Muscle layer of duodenum (tissue), 2 donors: Measurements from ENCODE around the gene CCDC149.

Experiments used
- H3K27ac ChIP-seq: one replicate; pipeline ENCODE4 v1.7.0; 2013; ENCODE audit warnings: mild to moderate bottlenecking, low read length
- H3K27me3 ChIP-seq: one replicate; pipeline ENCODE4 v1.7.0; 2013; ENCODE audit warnings: low read depth, mild to moderate bottlenecking, control low read depth, low read length
- H3K36me3 ChIP-seq, 2 donors: one replicate each; pipeline ENCODE4 v1.7.0; 2013; ENCODE audit warnings: low read length in 2 of 2, control low read depth in 1 of 2, mild to moderate bottlenecking in 1 of 2; ENCODE audit not compliant: insufficient read depth in 2 of 2, control insufficient read depth in 1 of 2
- H3K4me1 ChIP-seq, 2 donors: one replicate each; pipeline ENCODE4 v1.7.0; 2013; ENCODE audit warnings: low read length in 2 of 2, mild to moderate bottlenecking in 2 of 2, control low read depth in 1 of 2, moderate library complexity in 1 of 2; ENCODE audit not compliant: insufficient read depth in 2 of 2, control insufficient read depth in 1 of 2
- H3K4me3 ChIP-seq, 2 donors: one replicate each; pipeline ENCODE4 v1.7.0; 2013; ENCODE audit warnings: low read length in 2 of 2, low read depth in 1 of 2, mild to moderate bottlenecking in 1 of 2
- H3K9me3 ChIP-seq, 2 donors: one replicate each; pipeline ENCODE4 v1.7.0; 2013; ENCODE audit warnings: low read length in 2 of 2, control low read depth in 1 of 2, mild to moderate bottlenecking in 1 of 2; ENCODE audit not compliant: control insufficient read depth in 1 of 2
- donor health status: healthy.

CCDC149 gene

DNA sequence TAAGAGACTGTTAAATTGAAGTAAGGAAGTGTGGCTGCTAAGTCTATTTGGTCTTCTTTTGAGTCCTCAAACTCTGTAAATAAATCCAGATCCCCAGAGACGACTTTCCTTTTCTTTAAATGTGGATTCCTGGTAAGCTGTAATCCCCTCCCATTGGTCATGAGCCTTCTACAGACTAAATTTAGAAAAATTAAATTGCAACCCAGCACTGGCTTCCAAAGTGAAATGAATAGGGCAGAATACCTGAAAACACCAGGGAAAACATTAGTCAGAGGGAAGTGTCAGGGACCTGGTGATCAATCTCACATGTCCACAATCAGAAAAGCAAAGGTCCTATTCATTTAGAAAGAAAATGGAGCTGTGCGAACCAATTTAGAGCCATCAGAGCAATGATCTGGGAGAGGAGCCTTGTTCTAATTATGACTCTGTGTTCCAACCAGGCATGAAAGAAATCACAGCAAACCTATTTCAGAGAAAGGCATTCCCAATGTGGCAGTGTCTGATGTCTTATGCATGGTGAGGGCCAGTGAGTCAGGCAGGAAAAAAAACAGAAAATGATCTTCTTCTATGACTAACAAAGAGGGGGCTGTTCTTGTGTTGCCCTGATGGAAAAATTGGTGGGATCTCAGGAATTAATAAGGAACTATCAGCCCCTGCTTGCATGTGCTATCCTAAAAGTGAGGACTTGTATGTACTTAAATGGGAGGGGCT lies 19.8 kb upstream of the CCDC149 start:
- H3K9me3 ChIP-seq, result peaks cover 2 to 21% of the 10 kb centered on the region in 2 donors
- no peaks in the 10 kb centered on the region for H3K27me3 ChIP-seq
- H3K4me3 ChIP-seq, result no peak overlapping the region
- no peaks in the 10 kb centered on the region for H3K36me3 ChIP-seq
- peaks cover 0 to 7% of the 10 kb centered on the region in 2 donors for H3K4me1 ChIP-seq
- no peak overlapping the region for H3K27ac ChIP-seq

- Histone ChIP-seq H3K4me1 (peaks cover 0 to 7% of the 10 kb centered on the region in 2 donors), H3K4me3 (no peak overlapping the region), H3K27me3 (no peaks in the 10 kb centered on the region), H3K27ac (no peak overlapping the region), H3K36me3 (no peaks in the 10 kb centered on the region), H3K9me3 (peaks cover 0 to 13% of the 10 kb centered on the region in 2 donors)
These were observed 17.3 kb upstream of the CCDC149 start for GRCh38 chr4:24930151-24930550.

DNA sequence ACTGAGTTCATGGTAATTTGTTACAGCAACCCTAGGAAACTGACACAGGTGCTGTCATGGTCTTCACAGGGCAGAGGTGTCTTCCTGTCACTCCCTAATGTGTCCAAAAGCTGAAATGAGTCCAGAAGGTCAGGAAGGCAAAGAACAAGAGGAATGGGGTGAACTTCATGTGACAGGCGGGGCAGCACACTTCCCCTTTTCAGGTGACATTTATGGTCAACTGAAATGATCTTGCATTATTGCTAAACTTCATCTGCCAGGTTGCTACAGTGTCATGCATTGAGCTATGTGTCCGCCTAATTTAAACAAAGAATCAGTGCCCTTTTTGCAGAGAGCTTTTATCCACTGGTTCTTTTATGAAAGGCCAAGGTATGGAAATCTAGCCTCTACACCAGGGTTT lies 15.9 kb upstream of the CCDC149 start:
- H3K27ac ChIP-seq, result no peak overlapping the region
- peaks cover 0 to 7% of the 10 kb centered on the region in 2 donors for H3K4me1 ChIP-seq
- H3K9me3 ChIP-seq, result peaks cover 0 to 4% of the 10 kb centered on the region in 2 donors
- no peak overlapping the region for H3K4me3 ChIP-seq
- no peaks in the 10 kb centered on the region for H3K36me3 ChIP-seq
- no peaks in the 10 kb centered on the region for H3K27me3 ChIP-seq

- Histone ChIP-seq H3K4me1 (peaks cover 0 to 7% of the 10 kb centered on the region in 2 donors), H3K27me3 (no peaks in the 10 kb centered on the region), H3K4me3 (no peak overlapping the region), H3K9me3 (no peaks in the 10 kb centered on the region), H3K36me3 (no peaks in the 10 kb centered on the region), H3K27ac (no peak overlapping the region)
These were observed 14.2 kb upstream of the CCDC149 start for GRCh38 chr4:24927049-24927448.

DNA sequence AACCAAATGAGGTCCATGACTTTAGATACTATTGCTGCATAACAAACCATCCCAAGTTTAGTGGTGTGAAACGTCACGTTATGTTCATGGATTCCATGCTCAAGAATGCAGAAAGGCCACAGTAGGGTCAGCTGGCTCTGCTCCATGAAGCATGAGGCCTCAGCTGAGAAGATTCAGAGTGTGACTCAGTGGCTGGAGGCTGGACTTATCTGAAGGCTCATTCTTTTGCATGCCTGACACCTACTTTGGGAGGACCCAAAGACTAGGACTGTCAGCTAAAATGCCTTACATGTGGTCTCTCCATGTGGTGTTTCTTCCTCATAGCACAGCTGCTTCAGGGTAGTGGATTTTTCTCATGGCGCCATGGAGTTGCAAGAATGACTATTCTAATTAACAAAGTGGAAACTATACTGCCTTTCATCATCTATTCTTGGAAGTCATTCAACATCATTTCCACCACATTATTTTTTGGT lies 11.5 kb upstream of the CCDC149 start:
- H3K4me1 ChIP-seq, result peaks cover 0 to 4% of the 10 kb centered on the region in 2 donors
- H3K36me3 ChIP-seq, result no peaks in the 10 kb centered on the region
- H3K4me3 ChIP-seq, result no peak overlapping the region
- H3K9me3 ChIP-seq, result peaks cover 0 to 5% of the 10 kb centered on the region in 2 donors
- no peak overlapping the region for H3K27ac ChIP-seq
- no peaks in the 10 kb centered on the region for H3K27me3 ChIP-seq

GRCh38 chr4:24923550-24923949 lies 10.7 kb upstream of the CCDC149 start:
- no peak overlapping the region for H3K4me3 ChIP-seq

GRCh38 chr4:24923002-24923401 lies 10.2 kb upstream of the CCDC149 start:
- Histone ChIP-seq H3K4me1 (no peaks in the 10 kb centered on the region), H3K9me3 (peaks cover 0 to 5% of the 10 kb centered on the region in 2 donors), H3K27me3 (no peaks in the 10 kb centered on the region), H3K27ac (no peak overlapping the region), H3K4me3 (no peak overlapping the region), H3K36me3 (no peaks in the 10 kb centered on the region)

More at GRCh38 chr4:24923550-24923949, 10.7 kb upstream of the CCDC149 start:
- Histone ChIP-seq H3K9me3 (peaks cover 0 to 5% of the 10 kb centered on the region in 2 donors), H3K27ac (no peak overlapping the region), H3K27me3 (no peaks in the 10 kb centered on the region), H3K4me1 (no peaks in the 10 kb centered on the region), H3K36me3 (no peaks in the 10 kb centered on the region)

DNA sequence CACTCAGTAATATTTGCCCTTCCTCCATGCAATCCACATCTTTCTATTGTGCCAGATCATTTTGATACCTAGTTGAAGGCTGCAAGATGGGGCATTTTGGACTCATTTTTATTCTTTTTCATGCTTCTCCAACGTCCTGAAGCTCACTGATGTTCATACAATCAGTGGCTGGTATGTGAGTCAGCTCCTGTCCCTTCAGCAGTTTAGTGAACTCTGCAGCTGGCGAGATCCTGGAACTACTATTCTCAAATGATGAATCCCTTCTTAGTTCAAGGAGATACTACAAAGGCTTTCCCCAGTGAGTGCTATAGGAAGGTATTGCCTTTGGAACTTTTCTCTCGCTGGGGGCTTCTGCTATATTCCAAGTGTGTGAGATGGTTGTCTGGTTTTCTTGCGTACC lies 9.6 kb upstream of the CCDC149 start:
- Histone ChIP-seq H3K27ac (no peak overlapping the region), H3K27me3 (no peaks in the 10 kb centered on the region), H3K9me3 (peaks cover 0 to 5% of the 10 kb centered on the region in 2 donors), H3K4me1 (no peaks in the 10 kb centered on the region), H3K36me3 (no peaks in the 10 kb centered on the region), H3K4me3 (no peak overlapping the region)

- Histone ChIP-seq H3K4me3 (no peak overlapping the region), H3K4me1 (no peaks in the 10 kb centered on the region), H3K9me3 (peaks cover 0 to 5% of the 10 kb centered on the region in 2 donors), H3K27ac (no peak overlapping the region), H3K36me3 (no peaks in the 10 kb centered on the region), H3K27me3 (no peaks in the 10 kb centered on the region)
These were observed 8.6 kb upstream of the CCDC149 start for GRCh38 chr4:24921491-24921890.

DNA sequence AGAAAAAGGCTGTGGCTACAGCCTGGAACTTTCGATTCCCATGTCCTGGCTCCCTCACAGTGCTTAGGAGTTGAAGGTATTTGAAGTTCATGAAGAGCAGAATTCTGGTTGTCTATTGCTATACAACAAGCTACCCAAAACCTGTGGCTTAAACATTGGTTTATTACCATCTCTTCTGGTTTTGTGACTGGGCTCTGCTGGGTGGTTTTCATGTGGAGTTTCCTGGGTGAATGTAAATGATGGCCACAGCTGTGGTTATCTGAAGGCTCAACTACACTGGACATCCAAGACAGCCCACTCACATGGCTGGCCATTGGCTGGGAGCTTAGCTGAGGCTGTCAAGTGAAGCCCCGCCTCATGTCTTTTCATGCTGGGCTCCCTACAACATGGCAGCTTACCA lies 7.2 kb upstream of the CCDC149 start:
- Histone ChIP-seq H3K27me3 (no peaks in the 10 kb centered on the region), H3K9me3 (peaks cover 0 to 5% of the 10 kb centered on the region in 2 donors), H3K4me1 (no peaks in the 10 kb centered on the region), H3K27ac (no peak overlapping the region), H3K36me3 (no peaks in the 10 kb centered on the region), H3K4me3 (no peak overlapping the region)

GRCh38 chr4:24917076-24917856 lies 4.4 kb upstream of the CCDC149 start:
- Histone ChIP-seq H3K4me1 (peaks cover 0 to 2% of the 10 kb centered on the region in 2 donors), H3K36me3 (no peaks in the 10 kb centered on the region), H3K4me3 (no peak overlapping the region), H3K27me3 (no peaks in the 10 kb centered on the region), H3K9me3 (peaks cover 0 to 5% of the 10 kb centered on the region in 2 donors), H3K27ac (no peak overlapping the region)
